Neuron (in vitro differentiated cells): ENCODE results near the gene ANO9.

ENCODE experiments used
- H2AFZ ChIP-seq: one replicate; pipeline ENCODE4 v1.6.1; 2013; ENCODE audit warnings: low read depth, mild to moderate bottlenecking, inconsistent platforms, low read length, moderate library complexity
- H3K27me3 ChIP-seq: one replicate; pipeline ENCODE4 v1.6.1; 2013; ENCODE audit warnings: low read length; ENCODE audit not compliant: insufficient read depth
- H3K36me3 ChIP-seq: one replicate; pipeline ENCODE4 v1.6.1; 2013; ENCODE audit warnings: low read length; ENCODE audit not compliant: insufficient read depth
- H3K4me1 ChIP-seq: one replicate; pipeline ENCODE4 v1.6.1; 2013; ENCODE audit warnings: low read length; ENCODE audit not compliant: insufficient read depth
- H3K4me3 ChIP-seq: 2 replicates; pipeline ENCODE4 v1.5.1; 2013; ENCODE audit warnings: mild to moderate bottlenecking, low read length, moderate library complexity
- H3K9me3 ChIP-seq: one replicate; pipeline ENCODE4 v1.6.1; 2013; ENCODE audit warnings: low read length

The ANO9 gene

DNA sequence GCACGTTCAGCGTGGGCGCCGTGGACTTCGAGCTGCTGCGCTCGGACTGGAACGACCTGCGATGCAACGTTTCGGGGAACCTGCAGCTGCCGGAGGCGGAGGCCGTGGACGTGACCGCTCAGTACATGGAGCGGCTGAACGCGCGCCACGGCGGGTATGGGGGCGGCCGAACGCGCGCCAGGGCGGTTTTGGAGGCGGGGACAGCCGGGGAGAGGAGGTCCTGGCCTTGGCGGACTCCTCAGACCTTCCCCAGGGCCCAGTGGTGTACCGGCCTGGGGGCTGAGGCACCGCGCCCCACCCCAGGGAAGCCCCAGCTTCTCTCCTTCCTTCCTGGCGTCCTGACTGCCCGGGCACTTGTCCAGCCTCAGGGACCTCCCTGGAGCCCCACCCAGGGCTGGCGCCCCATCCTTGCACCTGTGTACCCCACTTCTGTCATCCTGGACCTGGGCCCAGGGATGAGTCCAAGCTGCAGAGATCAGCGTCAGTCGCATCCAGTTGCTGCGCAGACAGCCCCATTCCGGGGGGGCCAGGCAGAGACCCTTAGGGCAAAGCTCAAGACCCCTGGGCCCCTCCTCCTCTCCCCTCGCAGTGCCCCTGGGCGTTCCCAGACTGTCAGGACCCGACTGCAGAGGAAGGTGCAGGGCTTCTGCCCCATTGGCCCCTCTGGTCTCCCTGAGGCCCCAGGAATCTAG is 64.5 kb downstream of the ANO9 start:
- Histone ChIP-seq H2AFZ (no peak overlapping the region), H3K9me3 (peaks cover 32% of the 10 kb centered on the region), H3K36me3 (peaks cover 73% of the 10 kb centered on the region), H3K4me1 (no peaks in the 10 kb centered on the region), H3K4me3 (no peak overlapping the region), H3K27me3 (no peaks in the 10 kb centered on the region)

GRCh38 chr11:376531-377173 is 65.2 kb downstream of the ANO9 start:
- no peaks in the 10 kb centered on the region for H3K4me1 ChIP-seq
- no peaks in the 10 kb centered on the region for H3K27me3 ChIP-seq
- H2AFZ ChIP-seq, result no peak overlapping the region
- H3K9me3 ChIP-seq, result peaks cover 32% of the 10 kb centered on the region
- H3K4me3 ChIP-seq, result no peak overlapping the region
- peaks cover 78% of the 10 kb centered on the region for H3K36me3 ChIP-seq

- Histone ChIP-seq H3K36me3 (peaks cover 78% of the 10 kb centered on the region), H2AFZ (no peak overlapping the region), H3K4me3 (no peak overlapping the region), H3K27me3 (no peaks in the 10 kb centered on the region), H3K9me3 (peaks cover 32% of the 10 kb centered on the region), H3K4me1 (peaks cover 5% of the 10 kb centered on the region)
Measured at GRCh38 chr11:375065-376025, 66.5 kb downstream of the ANO9 start.

- Histone ChIP-seq H3K27me3 (no peaks in the 10 kb centered on the region), H3K4me3 (no peak overlapping the region), H2AFZ (no peak overlapping the region), H3K9me3 (peaks cover 25% of the 10 kb centered on the region), H3K36me3 (peaks cover 63% of the 10 kb centered on the region), H3K4me1 (peaks cover 8% of the 10 kb centered on the region)
Measured at GRCh38 chr11:373716-374551, 67.9 kb downstream of the ANO9 start.

GRCh38 chr11:372809-373715 is 68.7 kb downstream of the ANO9 start:
- peaks cover 18% of the 10 kb centered on the region for H3K9me3 ChIP-seq
- H3K36me3 ChIP-seq, result peaks cover 55% of the 10 kb centered on the region
- no peak overlapping the region for H2AFZ ChIP-seq
- H3K4me3 ChIP-seq, result no peak overlapping the region
- H3K27me3 ChIP-seq, result no peaks in the 10 kb centered on the region
- peaks cover 15% of the 10 kb centered on the region for H3K4me1 ChIP-seq

- H3K4me3 ChIP-seq, result no peak overlapping the region
- no peak overlapping the region for H2AFZ ChIP-seq
- peaks cover 12% of the 10 kb centered on the region for H3K9me3 ChIP-seq
- no peaks in the 10 kb centered on the region for H3K27me3 ChIP-seq
- H3K36me3 ChIP-seq, result peaks cover 44% of the 10 kb centered on the region
- peaks cover 17% of the 10 kb centered on the region for H3K4me1 ChIP-seq
Measured at GRCh38 chr11:371716-372590, 69.9 kb downstream of the ANO9 start.

GRCh38 chr11:371051-371450 is 70.8 kb downstream of the ANO9 start:
- no peak overlapping the region for H2AFZ ChIP-seq
- H3K36me3 ChIP-seq, result peaks cover 39% of the 10 kb centered on the region
- H3K27me3 ChIP-seq, result no peaks in the 10 kb centered on the region
- peaks cover 12% of the 10 kb centered on the region for H3K9me3 ChIP-seq
- no peak overlapping the region for H3K4me3 ChIP-seq
- peaks cover 17% of the 10 kb centered on the region for H3K4me1 ChIP-seq

GRCh38 chr11:370070-370941 is 71.5 kb downstream of the ANO9 start:
- H3K4me3 ChIP-seq, result peak overlapping the region; percentile 71
- H3K27me3 ChIP-seq, result no peaks in the 10 kb centered on the region
- H3K4me1 ChIP-seq, result peaks cover 17% of the 10 kb centered on the region
- no peak overlapping the region for H2AFZ ChIP-seq
- H3K36me3 ChIP-seq, result peaks cover 33% of the 10 kb centered on the region
- H3K9me3 ChIP-seq, result peaks cover 7% of the 10 kb centered on the region

DNA sequence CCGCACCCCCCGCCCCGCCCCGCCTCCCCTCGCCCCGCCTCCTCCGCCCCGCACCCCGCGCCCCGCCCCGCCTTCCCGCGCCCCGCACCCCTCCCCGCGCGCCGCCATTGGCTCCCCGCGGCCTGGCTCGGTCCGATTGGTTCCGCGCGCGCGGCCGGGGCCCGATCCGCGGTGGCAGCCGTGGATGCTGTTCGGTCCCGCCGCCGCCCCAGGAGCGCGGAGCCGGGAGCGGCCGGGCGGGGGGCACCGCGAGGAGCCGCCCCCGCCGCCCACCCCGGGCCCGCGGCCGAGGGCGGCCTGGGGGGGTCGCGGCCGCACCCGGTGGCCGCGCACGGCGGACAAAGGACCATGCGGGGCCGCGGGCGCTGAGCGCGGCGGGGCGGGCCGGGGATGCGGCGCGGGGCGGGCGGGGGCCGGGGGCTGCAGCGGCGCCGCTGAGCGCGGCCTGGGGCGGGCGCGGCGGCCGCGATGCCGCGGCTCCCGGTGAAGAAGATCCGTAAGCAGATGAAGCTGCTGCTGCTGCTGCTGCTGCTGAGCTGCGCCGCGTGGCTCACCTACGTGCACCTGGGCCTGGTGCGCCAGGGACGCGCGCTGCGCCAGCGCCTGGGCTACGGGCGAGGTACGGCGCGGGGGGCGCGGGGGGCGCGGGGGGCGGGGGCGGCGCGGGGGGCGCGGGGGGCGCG is 72.3 kb downstream of the ANO9 start, which contains the start of gene B4GALNT4:
Gene B4GALNT4, plus strand, starts transcription at position 164 of the 683 bp plus-strand sequence. Its CDS starts 305 bp downstream, at position 469.
- H3K36me3 ChIP-seq, result peaks cover 29% of the 10 kb centered on the region
- H3K9me3 ChIP-seq, result peaks cover 4% of the 10 kb centered on the region
- H3K4me3 ChIP-seq, result peak within 1 kb of the TSS; percentile 71
- no peak within 1 kb of the TSS for H2AFZ ChIP-seq
- no peaks in the 10 kb centered on the region for H3K27me3 ChIP-seq
- H3K4me1 ChIP-seq, result peaks cover 17% of the 10 kb centered on the region
